GM23248 (cell line): ENCODE measurements around the gene MIER1. TPM values are rescaled to one million over a fixed set of nuclear protein-coding genes. Genes with fewer than 3 reads are reported as not detected.
A peak's percentile ranks its signal among the peaks of the same experiment; 100 is the strongest.
"Not testable (repeated sequence)": the region's sequence is repeated elsewhere in the genome, so short reads cannot be mapped to it uniquely, and the experiment has no call there.

Experiments
- DNase-seq: peaks from one replicate; pipeline ENCODE4 v3.0.0-alpha.2; 2015
- H2AFZ ChIP-seq: fragments of 200-600 bp; sonication (generic); 2 replicates; pipeline ENCODE4 v1.6.1; 2016; ENCODE audit warnings: antibody characterized with exemption
- H3F3A ChIP-seq: fragments of 200-600 bp; sonication (generic); 2 replicates; pipeline ENCODE4 v1.6.1; 2016; ENCODE audit warnings: mild to moderate bottlenecking, antibody characterized with exemption, mixed run types; ENCODE audit not compliant: insufficient read depth
- H3K27ac ChIP-seq: fragments of 200-600 bp; sonication (generic); 2 replicates; pipeline ENCODE4 v1.5.1; 2016; ENCODE audit warnings: mild to moderate bottlenecking
- H3K27me3 ChIP-seq: fragments of 200-600 bp; sonication (generic); replicated peaks from 2 replicates; pipeline ENCODE4 v1.6.1; 2016; ENCODE audit warnings: mild to moderate bottlenecking; ENCODE audit not compliant: insufficient read depth
- H3K36me3 ChIP-seq: fragments of 200-600 bp; sonication (generic); 2 replicates; pipeline ENCODE4 v1.6.1; 2016; ENCODE audit warnings: low read depth, mild to moderate bottlenecking
- H3K4me1 ChIP-seq: fragments of 200-600 bp; sonication (generic); 2 replicates; pipeline ENCODE4 v1.6.1; 2016; ENCODE audit warnings: mild to moderate bottlenecking; ENCODE audit not compliant: insufficient read depth
- H3K4me2 ChIP-seq: fragments of 200-600 bp; sonication (generic); one replicate; pipeline ENCODE4 v1.6.1; 2016; ENCODE audit warnings: mild to moderate bottlenecking; ENCODE audit not compliant: unreplicated experiment
- H3K4me3 ChIP-seq: fragments of 200-600 bp; sonication (generic); 2 replicates; pipeline ENCODE4 v1.5.1; 2016; ENCODE audit warnings: mild to moderate bottlenecking
- H3K79me2 ChIP-seq: fragments of 200-600 bp; sonication (generic); 2 replicates; pipeline ENCODE4 v1.6.1; 2016; ENCODE audit warnings: mild to moderate bottlenecking; ENCODE audit not compliant: insufficient read depth
- H3K9ac ChIP-seq: fragments of 200-600 bp; sonication (generic); 2 replicates; pipeline ENCODE4 v1.6.1; 2016; ENCODE audit warnings: mild to moderate bottlenecking
- H3K9me2 ChIP-seq: fragments of 200-600 bp; sonication (generic); 2 replicates; pipeline ENCODE4 v1.6.1; 2016; ENCODE audit warnings: mixed run types, mild to moderate bottlenecking, moderate library complexity; ENCODE audit not compliant: insufficient read depth
- H3K9me3 ChIP-seq: fragments of 200-600 bp; sonication (generic); one replicate; pipeline ENCODE4 v1.6.1; 2017; ENCODE audit warnings: low read depth
- H4K20me1 ChIP-seq: fragments of 200-600 bp; sonication (generic); 2 replicates; pipeline ENCODE4 v1.6.0; 2016; ENCODE audit not compliant: insufficient read depth
- EZH2 ChIP-seq: fragments of 200-600 bp; sonication (generic); IDR thresholded peaks from 2 replicates; pipeline ENCODE4 v1.6.1; 2018; ENCODE audit warnings: antibody characterized with exemption, mild to moderate bottlenecking; ENCODE audit not compliant: insufficient read depth, poor library complexity, severe bottlenecking
- EZH2phosphoT487 ChIP-seq: fragments of 200-600 bp; sonication (generic); IDR thresholded peaks from 2 replicates; pipeline ENCODE4 v1.6.1; 2018; ENCODE audit warnings: antibody characterized with exemption, moderate library complexity, mild to moderate bottlenecking, low read depth; ENCODE audit not compliant: insufficient read depth
- WGBS, 2 experiments: methylation state at CpG; one replicate each; pipeline ENCODE4 v1.1.6; 2015 to 2017; ENCODE audit warnings: low lambda C conversion rate in 2 of 2, low coverage in 1 of 2; ENCODE audit errors: missing lambda C conversion rate in 2 of 2; 5-methylcytosine and 5-hydroxymethylcytosine counted together
- in situ Hi-C: fragments of 300-500 bp; cut with MboI; formaldehyde crosslinking; loops from 2 replicates; pipeline ENCODE4 v1.15.0; 2020
- polyA plus RNA-seq: library from polyadenylated mRNA; unstranded; fragments of >200 nt; fragmentation: Nextera tagmentation; extraction: Ambion mirVana; gene quantifications from 2 replicates; pipeline ENCODE4 v1.2.1, GENCODE V29; 2016
- total RNA-seq: library from RNA; depleted of rRNA; stranded (reverse); fragments of >200 nt; shearing (Covaris generic); gene quantifications from 2 replicates; pipeline ENCODE4 v1.2.3, GENCODE V29; 2014

Gene MIER1
- total and polyA plus RNA-seq, 2 experiments from 2014 or later = 34.8 to 36.8 TPM

DNA sequence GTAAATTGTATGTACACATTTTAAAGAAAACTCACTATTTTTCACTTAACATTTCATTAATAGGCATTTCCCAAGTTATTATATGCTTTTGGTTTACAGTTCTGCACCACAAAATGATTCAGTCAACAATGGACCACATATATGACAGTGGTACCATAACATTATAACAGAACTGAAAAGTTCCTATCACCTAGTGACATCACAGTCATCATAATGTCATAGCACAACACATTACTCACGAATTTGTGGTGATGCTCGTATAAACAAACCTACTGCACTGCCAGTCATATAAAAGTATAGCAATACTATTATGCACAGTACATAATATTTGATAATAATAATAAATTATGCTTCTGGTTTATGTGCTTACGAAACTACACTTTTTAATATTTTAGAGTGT, 31.1 kb upstream of the MIER1 start:
- no peaks in the 10 kb centered on the region for H3K4me1 ChIP-seq
- in situ Hi-C loops = no loop called here
- H3K9me2 ChIP-seq = no peaks in the 10 kb centered on the region
- H3K27me3 ChIP-seq = no peaks in the 10 kb centered on the region
- no peak overlapping the region for H3K4me2 ChIP-seq
- no peaks in the 10 kb centered on the region for H4K20me1 ChIP-seq
- no peak for DNase-seq
- TF ChIP-seq EZH2phosphoT487 = no peak
- no peak for TF ChIP-seq EZH2
- no peak overlapping the region for H3K9ac ChIP-seq
- H3K27ac ChIP-seq = no peak overlapping the region
- 96 to 98% methylated on average over 3 of the region's 3 CpGs for WGBS, 2 experiments
- H3K4me3 ChIP-seq = no peak overlapping the region
- H2AFZ ChIP-seq = no peak overlapping the region
- no peaks in the 10 kb centered on the region for H3K36me3 ChIP-seq
- H3K79me2 ChIP-seq = no peaks in the 10 kb centered on the region
- no peaks in the 10 kb centered on the region for H3F3A ChIP-seq
- H3K9me3 ChIP-seq = no peaks in the 10 kb centered on the region

DNA sequence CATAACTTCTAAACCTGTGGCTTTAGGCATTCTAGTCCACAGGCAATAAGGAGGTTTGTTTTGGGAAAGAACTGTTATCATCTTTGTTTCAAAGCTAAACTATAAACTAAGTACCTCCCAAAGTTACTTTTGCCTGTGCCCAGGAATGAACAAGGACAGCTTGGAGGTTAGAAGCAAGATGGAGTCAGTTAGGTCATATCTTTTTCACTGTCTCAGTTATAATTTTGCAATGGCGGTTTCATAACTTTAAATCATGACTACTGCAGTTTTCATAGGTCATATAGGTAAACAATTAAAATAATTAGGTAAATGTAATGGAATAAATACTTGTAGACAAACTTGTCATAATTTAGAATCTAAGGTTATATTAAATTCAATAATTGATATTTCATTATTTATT, 9.6 kb upstream of the MIER1 start:
- H3K9ac ChIP-seq, in situ Hi-C loops, H3K4me1 ChIP-seq, H3K9me3 ChIP-seq, DNase-seq, H3K27ac ChIP-seq, H3F3A ChIP-seq, H3K4me3 ChIP-seq, H3K9me2 ChIP-seq, H2AFZ ChIP-seq, H3K4me2 ChIP-seq, H4K20me1 ChIP-seq, H3K79me2 ChIP-seq, H3K27me3 ChIP-seq, H3K36me3 ChIP-seq: not testable (repeated sequence)
- 92 to 94% methylated on average over 1 of the region's 1 CpG for WGBS, 2 experiments

DNA sequence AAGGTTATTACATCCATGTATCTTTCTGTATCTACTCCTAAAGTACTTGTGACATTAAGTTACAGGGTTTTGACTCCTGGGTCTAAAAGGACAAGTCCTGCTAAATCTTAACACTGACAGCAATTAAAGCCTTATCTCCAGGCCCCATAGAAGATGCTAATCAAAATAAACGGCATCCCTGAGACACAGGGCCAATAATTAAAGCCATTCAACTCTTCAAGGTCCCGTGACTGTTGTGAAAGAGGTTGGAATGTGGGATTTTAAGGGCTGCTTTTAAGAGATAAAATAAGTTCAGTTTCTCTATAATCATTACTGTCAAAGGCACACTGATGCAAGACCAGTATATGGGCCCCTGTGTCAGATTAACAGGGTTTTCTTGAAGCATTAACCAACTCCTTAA, 8.5 kb upstream of the MIER1 start:
- no peaks in the 10 kb centered on the region for H3F3A ChIP-seq
- H3K9me2 ChIP-seq = no peaks in the 10 kb centered on the region
- H3K36me3 ChIP-seq = no peaks in the 10 kb centered on the region
- H3K4me3 ChIP-seq = no peak overlapping the region
- TF ChIP-seq EZH2phosphoT487 (no peak), EZH2 (no peak)
- H3K27me3 ChIP-seq = no peaks in the 10 kb centered on the region
- no peak overlapping the region for H3K4me2 ChIP-seq
- H3K4me1 ChIP-seq = no peaks in the 10 kb centered on the region
- H3K9ac ChIP-seq = no peak overlapping the region
- 9 to 11% methylated on average over 2 of the region's 2 CpGs for whole genome bisulfite sequencing, 2 experiments
- H3K27ac ChIP-seq = no peak overlapping the region
- no peaks in the 10 kb centered on the region for H3K9me3 ChIP-seq
- peaks cover 10% of the 10 kb centered on the region for H3K79me2 ChIP-seq
- H2AFZ ChIP-seq = no peak overlapping the region
- in situ Hi-C loops = no loop called here
- peak; percentile 18 for DNase-seq
- no peaks in the 10 kb centered on the region for H4K20me1 ChIP-seq

DNA sequence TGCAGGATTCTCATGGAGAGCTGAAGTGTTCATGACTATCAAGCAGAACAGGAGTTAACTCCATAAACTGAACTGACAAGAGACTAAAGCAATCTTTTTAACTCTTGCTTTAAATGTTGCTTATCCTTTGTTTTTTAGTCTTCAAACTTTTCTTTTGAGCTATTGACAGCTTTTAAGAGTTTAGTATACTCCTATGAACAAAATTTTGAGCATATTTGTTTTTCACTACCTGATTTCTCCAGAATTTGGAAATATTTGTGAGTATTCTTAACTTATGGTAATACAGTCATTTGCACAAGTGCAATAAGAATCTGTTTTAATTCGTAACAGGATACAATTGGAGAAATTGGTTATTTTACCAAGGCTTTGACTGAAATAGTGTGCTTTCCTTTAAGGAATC, 7.3 kb upstream of the MIER1 start:
- H3K4me1 ChIP-seq = no peaks in the 10 kb centered on the region
- H3K4me2 ChIP-seq = no peak overlapping the region
- WGBS, 2 experiments = 98 to 100% methylated on average over 1 of the region's 1 CpG
- H3K27me3 ChIP-seq = no peaks in the 10 kb centered on the region
- no peak for DNase-seq
- no peaks in the 10 kb centered on the region for H3K36me3 ChIP-seq
- in situ Hi-C loops = no loop called here
- H4K20me1 ChIP-seq = no peaks in the 10 kb centered on the region
- H3K4me3 ChIP-seq = no peak overlapping the region
- peaks cover 22% of the 10 kb centered on the region for H3K79me2 ChIP-seq
- H3K9me3 ChIP-seq = no peaks in the 10 kb centered on the region
- no peak overlapping the region for H2AFZ ChIP-seq
- TF ChIP-seq EZH2phosphoT487 = no peak
- no peak for TF ChIP-seq EZH2
- H3K27ac ChIP-seq = no peak overlapping the region
- H3K9me2 ChIP-seq = no peaks in the 10 kb centered on the region
- H3F3A ChIP-seq = no peaks in the 10 kb centered on the region
- H3K9ac ChIP-seq = no peak overlapping the region

DNA sequence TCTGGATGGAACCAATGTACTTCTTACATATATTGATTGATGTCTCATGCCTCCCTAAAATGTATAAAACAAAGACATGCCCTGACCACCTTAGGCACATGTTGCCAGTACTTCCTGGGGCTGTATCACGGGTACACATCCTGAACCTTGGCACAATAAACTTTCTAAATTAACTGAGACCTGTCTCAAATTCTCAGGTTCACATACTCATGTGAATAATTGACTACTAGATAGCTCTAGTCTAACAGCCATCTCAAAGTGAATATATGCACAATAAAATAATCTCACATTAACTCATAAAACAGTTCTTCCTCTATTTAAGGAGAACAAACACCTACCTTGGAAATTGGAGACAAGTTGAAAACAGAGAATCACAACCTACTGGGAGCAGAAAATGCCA, 5.7 kb upstream of the MIER1 start:
- in situ Hi-C loops = no loop called here
- whole genome bisulfite sequencing, 2 experiments = 88 to 90% methylated on average over 1 of the region's 1 CpG
- Histone ChIP-seq H3K79me2 (peaks cover 37% of the 10 kb centered on the region), H3K4me1 (0 out of 2 replicates have a peak, but pooled peaks cover 3% of the 10 kb centered on the region), H3F3A (no peaks in the 10 kb centered on the region), H3K9me3 (no peaks in the 10 kb centered on the region), H4K20me1 (no peaks in the 10 kb centered on the region), H3K4me2 (no peak overlapping the region), H3K27ac (no peak overlapping the region), H3K4me3 (no peak overlapping the region), H3K9me2 (no peaks in the 10 kb centered on the region), H3K27me3 (no peaks in the 10 kb centered on the region), H2AFZ (no peak overlapping the region), H3K9ac (no peak overlapping the region), H3K36me3 (no peaks in the 10 kb centered on the region)
- DNase-seq = no peak
- TF ChIP-seq EZH2 = no peak
- no peak for TF ChIP-seq EZH2phosphoT487
